ENCODE data around the gene TP53INP2.
"Not testable (repeated sequence)": the region's sequence is repeated elsewhere in the genome, so short reads cannot be mapped to it uniquely, and the experiment has no call there.

Gene TP53INP2

GRCh38 chr20:34722560-34722959 is 18.4 kb downstream of the TP53INP2 start:
- DNase-seq (ENCODE audit: low read depth in 2 of 2), result not testable (repeated sequence)

- no peak for DNase-seq (ENCODE audit: low read depth in 2 of 2)
These were observed 20.0 kb downstream of the TP53INP2 start for GRCh38 chr20:34724172-34724571.

- no peak for DNase-seq (ENCODE audit: low read depth in 2 of 2)
These were observed 25.3 kb downstream of the TP53INP2 start for GRCh38 chr20:34729416-34729815.

- DNase-seq (ENCODE audit: low read depth in 2 of 2), result no peak
These were observed 28.4 kb downstream of the TP53INP2 start for GRCh38 chr20:34732523-34732922.

GRCh38 chr20:34736106-34736735 is 32.1 kb downstream of the TP53INP2 start:
- DNase-seq (ENCODE audit: low read depth in 2 of 2), result no peak

GRCh38 chr20:34743039-34743438 is 38.9 kb downstream of the TP53INP2 start:
- DNase-seq (ENCODE audit: low read depth in 2 of 2), result no peak

GRCh38 chr20:34744340-34744739 is 40.2 kb downstream of the TP53INP2 start:
- no peak for DNase-seq (ENCODE audit: low read depth in 2 of 2)

GRCh38 chr20:34744847-34745246 is 40.7 kb downstream of the TP53INP2 start:
- no peak for DNase-seq (ENCODE audit: low read depth in 2 of 2)

GRCh38 chr20:34746674-34747073 is 42.5 kb downstream of the TP53INP2 start:
- no peak for DNase-seq (ENCODE audit: low read depth in 2 of 2)

- DNase-seq (ENCODE audit: low read depth in 2 of 2), result no peak
These were observed 43.3 kb downstream of the TP53INP2 start for GRCh38 chr20:34747479-34747878.

GRCh38 chr20:34748709-34749108 is 44.6 kb downstream of the TP53INP2 start:
- no peak for DNase-seq (ENCODE audit: low read depth in 2 of 2)

- DNase-seq (ENCODE audit: low read depth in 2 of 2), result no peak
These were observed 46.3 kb downstream of the TP53INP2 start for GRCh38 chr20:34750484-34750883.

- DNase-seq (ENCODE audit: low read depth in 2 of 2), result no peak
These were observed 47.3 kb downstream of the TP53INP2 start for GRCh38 chr20:34751453-34751852.

GRCh38 chr20:34753706-34754461 is 49.7 kb downstream of the TP53INP2 start:
- no peak for DNase-seq (ENCODE audit: low read depth in 2 of 2)

- no peak for DNase-seq (ENCODE audit: low read depth in 2 of 2)
These were observed 50.5 kb downstream of the TP53INP2 start for GRCh38 chr20:34754611-34755010.

- no peak for DNase-seq (ENCODE audit: low read depth in 2 of 2)
These were observed 51.2 kb downstream of the TP53INP2 start for GRCh38 chr20:34755367-34755766.

GRCh38 chr20:34762031-34762555 is 57.9 kb downstream of the TP53INP2 start:
- no peak for DNase-seq (ENCODE audit: low read depth in 2 of 2)

All from activated CD4-positive, alpha-beta T cell treated with anti-CD3 and anti-CD28 coated beads for 24 hours (primary cell).